Suprapubic skin (tissue), 4 donors: ENCODE data around the gene ERG. TPM values are rescaled to one million over a fixed set of nuclear protein-coding genes. Genes with fewer than 3 reads are reported as not detected.
A peak's percentile ranks its signal among the peaks of the same experiment; 100 is the strongest.

Experiments
- DNase-seq, 2 donors: peaks; one replicate each; pipeline ENCODE4 v3.0.0-alpha.2; 2019; ENCODE audit warnings: low spot score in 2 of 2
- H3K27ac ChIP-seq: fragments of 200-600 bp; sonication (generic); one replicate; pipeline ENCODE4 v1.5.1; 2019
- H3K27me3 ChIP-seq: fragments of 200-600 bp; sonication (generic); one replicate; pipeline ENCODE4 v1.5.1; 2019
- H3K36me3 ChIP-seq: fragments of 200-600 bp; sonication (generic); one replicate; pipeline ENCODE4 v1.5.1; 2019
- H3K4me1 ChIP-seq: fragments of 200-600 bp; sonication (generic); one replicate; pipeline ENCODE4 v1.5.1; 2019
- H3K4me3 ChIP-seq: fragments of 200-600 bp; sonication (generic); one replicate; pipeline ENCODE4 v1.5.1; 2019; ENCODE audit warnings: mild to moderate bottlenecking
- H3K9me3 ChIP-seq: fragments of 200-600 bp; sonication (generic); one replicate; pipeline ENCODE4 v1.5.1; 2019
- CTCF ChIP-seq, 2 donors: fragments of 200-600 bp in 1 of 2; fragments of 450-650 bp in 1 of 2; sonication (generic) in 1 of 2; IDR thresholded peaks; one replicate each; pipeline ENCODE4 v1.5.1; 2016 to 2019; ENCODE audit warnings: antibody characterized with exemption in 2 of 2, mild to moderate bottlenecking in 1 of 2, moderate library complexity in 1 of 2
- EP300 ChIP-seq: sonication (generic); formaldehyde crosslinking; IDR thresholded peaks from one replicate; pipeline ENCODE4 v1.6.1; 2017; ENCODE audit warnings: antibody characterized with exemption
- POLR2A ChIP-seq, 2 donors: fragments of 450-650 bp; IDR thresholded peaks; one replicate each; pipeline ENCODE4 v1.6.1; 2017; ENCODE audit warnings: antibody characterized with exemption in 2 of 2, mild to moderate bottlenecking in 2 of 2, moderate library complexity in 2 of 2
- POLR2AphosphoS5 ChIP-seq, 3 donors: sonication (generic); formaldehyde crosslinking; IDR thresholded peaks; one replicate each; pipeline ENCODE4 v1.6.1; 2017; ENCODE audit warnings: antibody characterized with exemption in 3 of 3
- WGBS: methylation state at CpG from one replicate; pipeline ENCODE4 v1.1.5; 2018; 5-methylcytosine and 5-hydroxymethylcytosine counted together
- total RNA-seq, 4 donors: library from RNA; depleted of rRNA; stranded (reverse); fragments of >200 nt; gene quantifications; one replicate each; pipeline ENCODE4 v1.1.0, GENCODE V29; 2016

The ERG gene
- total RNA-seq, 4 donors from 2014 or later, result 3.3 to 10.1 (median 6.3) TPM

- peak in 1 of 2 donors; percentile 24 for DNase-seq
- WGBS, result 77% methylated on average over 5 of the region's 5 CpGs
These were observed 160.5 kb downstream of the ERG start for GRCh38 chr21:38337793-38338192.

DNA sequence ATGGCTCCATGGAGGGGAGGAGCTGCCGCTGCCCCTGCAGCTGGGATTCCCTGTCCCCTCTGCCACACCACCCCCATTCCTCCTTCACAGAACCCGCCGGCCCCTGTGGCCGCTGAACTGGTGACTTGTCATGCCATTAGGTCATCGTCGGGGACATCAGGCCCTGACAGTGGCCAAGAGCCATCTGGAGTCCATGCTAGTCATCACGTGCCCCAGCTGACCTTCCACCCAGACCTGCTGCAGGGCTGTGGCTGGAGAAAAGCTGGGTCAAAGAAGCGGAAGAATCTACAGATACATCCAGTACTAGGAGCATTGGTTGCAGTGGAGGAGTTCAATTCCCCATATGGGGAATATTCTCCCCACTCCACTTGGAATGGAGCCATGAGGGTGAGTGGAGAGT, 163.4 kb downstream of the ERG start:
- Histone ChIP-seq H3K9me3 (no peaks in the 10 kb centered on the region), H3K4me3 (no peak overlapping the region), H3K27ac (no peak overlapping the region), H3K4me1 (no peaks in the 10 kb centered on the region), H3K36me3 (no peaks in the 10 kb centered on the region), H3K27me3 (peaks cover 3% of the 10 kb centered on the region)
- TF ChIP-seq EP300 (no peak), POLR2A (IDR thresholded peaks at IDR 0.05) (no peak), POLR2AphosphoS5 (IDR thresholded peaks at IDR 0.05) (no peak), CTCF (IDR thresholded peaks at IDR 0.05) (no peak)
- 90% methylated on average over 8 of the region's 8 CpGs for WGBS
- DNase-seq, result no peak

More at GRCh38 chr21:38337793-38338192, 160.5 kb downstream of the ERG start:
- no peaks in the 10 kb centered on the region for H3K9me3 ChIP-seq
- TF ChIP-seq CTCF (IDR thresholded peaks at IDR 0.05) (no peak), POLR2AphosphoS5 (IDR thresholded peaks at IDR 0.05) (no peak), EP300 (no peak), POLR2A (IDR thresholded peaks at IDR 0.05) (no peak)
- H3K27ac ChIP-seq, result no peak overlapping the region
- H3K27me3 ChIP-seq, result no peaks in the 10 kb centered on the region
- H3K4me1 ChIP-seq, result no peaks in the 10 kb centered on the region
- no peaks in the 10 kb centered on the region for H3K36me3 ChIP-seq
- H3K4me3 ChIP-seq, result no peak overlapping the region

GRCh38 chr21:38333301-38334272, 164.7 kb downstream of the ERG start:
- Histone ChIP-seq H3K4me3 (no peak overlapping the region), H3K27me3 (peaks cover 3% of the 10 kb centered on the region), H3K36me3 (no peaks in the 10 kb centered on the region), H3K4me1 (no peaks in the 10 kb centered on the region), H3K27ac (no peak overlapping the region), H3K9me3 (no peaks in the 10 kb centered on the region)
- 75% methylated on average over 8 of the region's 8 CpGs for WGBS
- no peak for DNase-seq
- no peak for TF ChIP-seq POLR2AphosphoS5 (IDR thresholded peaks at IDR 0.05)

DNA sequence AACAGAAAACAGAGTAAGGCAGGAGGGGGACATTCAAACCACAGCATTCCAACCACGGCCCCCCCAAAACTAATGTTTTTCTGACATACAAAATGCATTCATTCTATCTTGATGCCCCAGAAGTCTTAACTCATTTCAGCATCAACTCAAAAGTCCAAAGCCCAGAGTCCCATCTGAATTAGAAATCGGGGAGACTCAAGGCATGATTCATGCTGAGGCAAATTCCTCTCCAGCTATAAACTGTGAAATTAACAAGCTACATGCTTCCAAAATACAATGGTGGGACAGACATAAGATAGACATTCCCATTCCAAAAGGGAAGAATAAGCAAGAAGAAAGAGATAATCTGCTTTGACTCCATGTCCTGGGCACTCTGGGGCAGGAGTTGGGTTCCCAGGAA, 167.6 kb downstream of the ERG start:
- H3K9me3 ChIP-seq, result no peaks in the 10 kb centered on the region
- 92% methylated on average over 2 of the region's 2 CpGs for WGBS
- H3K36me3 ChIP-seq, result no peaks in the 10 kb centered on the region
- H3K27me3 ChIP-seq, result peaks cover 3% of the 10 kb centered on the region
- H3K4me3 ChIP-seq, result no peak overlapping the region
- no peaks in the 10 kb centered on the region for H3K4me1 ChIP-seq
- no peak for DNase-seq
- no peak overlapping the region for H3K27ac ChIP-seq
- TF ChIP-seq POLR2AphosphoS5 (IDR thresholded peaks at IDR 0.05), result no peak
- no peak for TF ChIP-seq EP300
- no peak for TF ChIP-seq POLR2A (IDR thresholded peaks at IDR 0.05)
- no peak for TF ChIP-seq CTCF (IDR thresholded peaks at IDR 0.05)

Other genes starting within 250 kb of the ERG start
- 1 to 10 TPM; 4.6 to 9.2 (median 6.5) TPM for gene KCNJ15, start 241.5 kb downstream of the ERG start, total RNA-seq